Measurements from ENCODE around the gene TNFSF8. TPM values are rescaled to one million over a fixed set of nuclear protein-coding genes. Genes with fewer than 3 reads are reported as not detected.

TNFSF8 gene
- total RNA-seq, 4 donors from 2014 or later = 0.51 to 1.5 (median 1.1) TPM

- H3K4me3 ChIP-seq = no peak overlapping the region
- no peak for DNase-seq
- H3K27ac ChIP-seq = no peak overlapping the region
- TF ChIP-seq POLR2A (IDR thresholded peaks at IDR 0.05) = no peak
- TF ChIP-seq CTCF (IDR thresholded peaks at IDR 0.05) = no peak
- no peaks in the 10 kb centered on the region for H3K36me3 ChIP-seq
- H3K9me3 ChIP-seq = no peaks in the 10 kb centered on the region
- no peaks in the 10 kb centered on the region for H3K27me3 ChIP-seq
- no peaks in the 10 kb centered on the region for H3K4me1 ChIP-seq
- intact Hi-C loops (cut with DNase I; ENCODE audit: low total_unique reads) = no loop called here
Measured at GRCh38 chr9:114913656-114914055, 16.7 kb downstream of the TNFSF8 start.

GRCh38 chr9:114913217-114913616, 17.2 kb downstream of the TNFSF8 start:
- no peak for DNase-seq
- Histone ChIP-seq H3K27ac (no peak overlapping the region), H3K4me3 (no peak overlapping the region), H3K36me3 (no peaks in the 10 kb centered on the region), H3K9me3 (no peaks in the 10 kb centered on the region), H3K27me3 (no peaks in the 10 kb centered on the region), H3K4me1 (no peaks in the 10 kb centered on the region)
- no peak for TF ChIP-seq CTCF (IDR thresholded peaks at IDR 0.05)
- TF ChIP-seq POLR2A (IDR thresholded peaks at IDR 0.05) = no peak
- intact Hi-C loops (cut with DNase I; ENCODE audit: low total_unique reads) = no loop called here

- intact Hi-C loops (cut with DNase I; ENCODE audit: low total_unique reads) = no loop called here
- no peaks in the 10 kb centered on the region for H3K27me3 ChIP-seq
- H3K36me3 ChIP-seq = no peaks in the 10 kb centered on the region
- H3K27ac ChIP-seq = no peak overlapping the region
- no peaks in the 10 kb centered on the region for H3K4me1 ChIP-seq
- H3K4me3 ChIP-seq = no peak overlapping the region
- TF ChIP-seq POLR2A (IDR thresholded peaks at IDR 0.05) (no peak), CTCF (IDR thresholded peaks at IDR 0.05) (peak; percentile 44 to 67 (median 64))
- no peak for DNase-seq
- no peaks in the 10 kb centered on the region for H3K9me3 ChIP-seq
Measured at GRCh38 chr9:114911167-114911821, 19.1 kb downstream of the TNFSF8 start.

- H3K4me1 ChIP-seq = no peaks in the 10 kb centered on the region
- no peaks in the 10 kb centered on the region for H3K27me3 ChIP-seq
- no peaks in the 10 kb centered on the region for H3K9me3 ChIP-seq
- no peak overlapping the region for H3K27ac ChIP-seq
- DNase-seq = no peak
- H3K36me3 ChIP-seq = no peaks in the 10 kb centered on the region
- H3K4me3 ChIP-seq = no peak overlapping the region
- TF ChIP-seq CTCF (IDR thresholded peaks at IDR 0.05) = no peak
- no peak for TF ChIP-seq POLR2A (IDR thresholded peaks at IDR 0.05)
- intact Hi-C loops (cut with DNase I; ENCODE audit: low total_unique reads) = no loop called here
Measured at GRCh38 chr9:114910541-114910940, 19.9 kb downstream of the TNFSF8 start.

GRCh38 chr9:114909661-114910060, 20.7 kb downstream of the TNFSF8 start:
- no peak overlapping the region for H3K27ac ChIP-seq
- DNase-seq = no peak
- TF ChIP-seq CTCF (IDR thresholded peaks at IDR 0.05) (no peak), POLR2A (IDR thresholded peaks at IDR 0.05) (no peak)
- H3K27me3 ChIP-seq = no peaks in the 10 kb centered on the region
- H3K36me3 ChIP-seq = no peaks in the 10 kb centered on the region
- H3K4me3 ChIP-seq = no peak overlapping the region
- H3K4me1 ChIP-seq = no peaks in the 10 kb centered on the region
- intact Hi-C loops (cut with DNase I; ENCODE audit: low total_unique reads) = no loop called here
- H3K9me3 ChIP-seq = no peaks in the 10 kb centered on the region
